ENCODE data around the gene ZMPSTE24.
"Not testable (repeated sequence)": the region's sequence is repeated elsewhere in the genome, so short reads cannot be mapped to it uniquely, and the experiment has no call there.

The ZMPSTE24 gene

DNA sequence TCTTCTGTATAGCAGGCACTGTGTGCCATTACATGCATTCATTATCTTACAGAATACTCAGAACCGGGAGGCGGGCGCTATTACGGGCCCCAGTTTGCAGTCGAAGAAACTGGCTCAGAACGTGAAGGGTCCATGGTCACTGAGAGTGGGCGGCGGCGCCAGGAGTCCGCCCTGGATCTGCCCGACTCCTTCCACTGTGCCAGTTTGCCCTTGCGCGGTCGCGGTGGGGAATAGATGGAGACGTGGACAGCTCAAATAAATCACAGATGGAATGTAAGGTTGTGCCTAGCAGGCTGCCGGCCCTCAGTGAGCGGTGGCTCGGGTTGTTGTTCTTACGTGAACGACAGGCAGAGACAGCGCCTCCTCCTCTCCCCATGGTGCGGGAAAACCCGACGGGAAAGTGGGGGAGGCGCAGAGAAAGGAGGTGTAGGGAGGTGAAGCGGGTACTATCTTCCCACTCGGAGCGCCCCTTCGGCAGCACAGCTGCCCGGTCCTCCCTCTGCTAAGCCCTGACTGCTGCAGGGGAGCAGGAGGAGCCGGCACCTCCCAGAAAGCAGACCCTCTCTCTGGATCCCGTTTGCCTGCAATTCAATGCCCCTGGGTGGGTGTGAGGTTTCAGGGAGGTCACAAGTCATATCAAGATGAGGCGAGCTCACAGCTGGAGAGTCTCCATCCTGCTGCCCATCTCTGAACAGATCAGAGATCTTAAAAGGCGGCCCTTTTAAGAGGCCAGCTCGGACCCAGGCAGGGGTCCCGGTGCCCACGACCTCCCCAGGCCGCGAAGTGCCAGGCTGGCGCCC is 58.0 kb downstream of the ZMPSTE24 start:
- DNase-seq (ENCODE audit: low read depth), result no peak
- no peak overlapping the region for H3K4me3 ChIP-seq (ENCODE audit: low read depth, low read length)
- TF ChIP-seq, protein P1, sequence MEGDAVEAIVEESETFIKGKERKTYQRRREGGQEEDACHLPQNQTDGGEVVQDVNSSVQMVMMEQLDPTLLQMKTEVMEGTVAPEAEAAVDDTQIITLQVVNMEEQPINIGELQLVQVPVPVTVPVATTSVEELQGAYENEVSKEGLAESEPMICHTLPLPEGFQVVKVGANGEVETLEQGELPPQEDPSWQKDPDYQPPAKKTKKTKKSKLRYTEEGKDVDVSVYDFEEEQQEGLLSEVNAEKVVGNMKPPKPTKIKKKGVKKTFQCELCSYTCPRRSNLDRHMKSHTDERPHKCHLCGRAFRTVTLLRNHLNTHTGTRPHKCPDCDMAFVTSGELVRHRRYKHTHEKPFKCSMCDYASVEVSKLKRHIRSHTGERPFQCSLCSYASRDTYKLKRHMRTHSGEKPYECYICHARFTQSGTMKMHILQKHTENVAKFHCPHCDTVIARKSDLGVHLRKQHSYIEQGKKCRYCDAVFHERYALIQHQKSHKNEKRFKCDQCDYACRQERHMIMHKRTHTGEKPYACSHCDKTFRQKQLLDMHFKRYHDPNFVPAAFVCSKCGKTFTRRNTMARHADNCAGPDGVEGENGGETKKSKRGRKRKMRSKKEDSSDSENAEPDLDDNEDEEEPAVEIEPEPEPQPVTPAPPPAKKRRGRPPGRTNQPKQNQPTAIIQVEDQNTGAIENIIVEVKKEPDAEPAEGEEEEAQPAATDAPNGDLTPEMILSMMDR (IDR thresholded peaks at IDR 0.05; ENCODE audit: control insufficient read depth, extremely low read depth, insufficient read depth), result no peak

DNA sequence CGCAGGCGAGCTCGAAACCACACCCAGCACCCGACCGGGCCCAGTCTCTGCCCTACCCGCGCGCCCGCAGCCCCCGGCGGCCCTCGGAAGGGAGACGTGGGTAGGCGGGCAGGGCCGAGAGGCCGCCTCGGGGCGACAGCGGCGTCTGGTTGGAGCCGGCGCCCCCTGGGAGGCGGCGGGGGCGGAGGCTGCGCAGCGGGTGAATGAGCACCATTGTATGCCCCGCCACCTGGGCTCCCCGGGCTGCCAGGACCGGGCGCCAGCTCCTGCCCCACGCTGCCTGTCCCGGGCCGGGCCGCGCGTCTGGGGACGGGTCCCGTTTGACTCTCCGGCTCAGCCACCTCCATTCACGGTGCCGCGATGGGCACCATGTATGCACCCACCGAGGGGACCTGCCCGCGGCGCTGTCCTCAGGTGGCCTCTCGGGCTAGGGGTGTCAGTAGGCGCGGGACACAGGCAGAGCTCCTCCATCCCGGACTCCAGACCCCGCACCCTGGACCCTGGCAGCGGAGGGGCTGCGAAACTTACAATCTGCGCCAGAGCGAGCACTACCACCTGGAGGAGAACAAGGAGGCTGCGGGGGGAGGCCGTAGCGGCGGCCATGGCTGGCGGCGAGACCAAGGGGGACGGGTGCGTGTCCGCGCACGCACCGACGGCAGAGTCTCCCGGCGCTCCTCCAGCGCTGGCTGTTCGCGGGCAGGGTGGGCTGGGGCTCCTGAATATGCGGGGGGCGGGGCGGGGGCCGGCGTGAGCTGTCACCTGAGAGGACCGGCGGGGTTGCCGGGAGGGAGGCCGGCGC is 58.8 kb downstream of the ZMPSTE24 start, which contains the start of gene COL9A2:
COL9A2 (minus strand) TSS at position 692 of the 799 bp plus-strand sequence; CDS start at position 603, 89 bp downstream.
- H3K4me3 ChIP-seq (ENCODE audit: low read depth, low read length), result no peak within 1 kb of the TSS
- DNase-seq (ENCODE audit: low read depth), result no peak
- TF ChIP-seq, protein P1 (IDR thresholded peaks at IDR 0.05; ENCODE audit: control insufficient read depth, extremely low read depth, insufficient read depth), result no peak

DNA sequence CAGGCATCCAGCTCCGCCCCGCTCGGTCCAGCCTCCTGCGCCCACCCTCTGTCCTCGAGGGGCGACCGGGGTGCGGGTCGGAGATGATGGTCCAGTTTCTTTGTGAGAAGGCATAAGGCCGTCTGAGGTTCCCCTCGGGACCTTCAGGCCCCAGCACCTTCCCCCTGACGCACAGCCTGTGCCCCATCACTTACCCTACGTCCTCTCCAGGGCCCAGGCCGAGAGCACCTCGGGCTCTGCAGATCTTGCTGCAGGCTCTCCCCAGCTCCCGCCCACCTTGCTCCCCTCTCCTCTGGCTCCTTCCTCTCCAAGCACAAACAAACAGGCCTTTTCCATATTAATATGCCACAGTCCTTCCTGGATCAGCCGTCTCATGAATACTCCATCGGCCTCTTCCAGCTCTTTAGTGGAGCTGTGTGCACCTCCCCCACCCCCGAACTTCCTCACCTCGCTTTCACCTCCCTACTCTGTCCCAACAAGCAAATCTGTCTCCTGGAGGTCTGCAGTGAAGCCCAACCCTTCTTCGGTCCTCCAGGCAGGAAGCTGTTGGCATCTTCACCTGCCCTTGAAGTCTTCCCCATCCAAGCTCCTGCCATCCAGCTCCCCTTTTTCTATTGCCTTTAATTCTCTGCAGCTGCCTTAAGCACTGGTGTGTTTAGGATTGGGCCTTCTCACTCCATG is 59.5 kb downstream of the ZMPSTE24 start:
- no peak overlapping the region for H3K4me3 ChIP-seq (ENCODE audit: low read depth, low read length)
- TF ChIP-seq, protein P1 (IDR thresholded peaks at IDR 0.05; ENCODE audit: control insufficient read depth, extremely low read depth, insufficient read depth), result no peak
- no peak for DNase-seq (ENCODE audit: low read depth)

DNA sequence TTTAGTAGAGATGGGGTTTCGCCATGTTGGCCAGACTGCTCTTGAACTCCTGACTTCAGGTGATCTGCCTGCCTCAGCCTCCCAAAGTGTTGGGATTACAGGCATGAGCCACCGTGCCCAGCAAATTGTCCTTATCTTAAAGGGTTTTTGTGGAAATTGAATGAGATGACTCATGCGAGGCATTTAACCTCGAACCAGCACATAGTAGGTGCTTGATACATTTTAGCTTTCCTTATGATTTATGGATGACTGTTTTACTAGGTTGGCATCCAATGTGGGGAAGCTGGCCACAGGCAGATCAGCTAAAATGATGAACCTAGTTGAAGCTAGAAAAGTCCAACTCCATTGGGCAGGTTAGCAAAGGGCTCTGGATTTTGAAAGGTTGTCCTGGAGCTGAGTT is 60.4 kb downstream of the ZMPSTE24 start:
- H3K4me3 ChIP-seq (ENCODE audit: low read depth, low read length), result no peak overlapping the region
- TF ChIP-seq, protein P1 (IDR thresholded peaks at IDR 0.05; ENCODE audit: control insufficient read depth, extremely low read depth, insufficient read depth), result no peak
- no peak for DNase-seq (ENCODE audit: low read depth)

DNA sequence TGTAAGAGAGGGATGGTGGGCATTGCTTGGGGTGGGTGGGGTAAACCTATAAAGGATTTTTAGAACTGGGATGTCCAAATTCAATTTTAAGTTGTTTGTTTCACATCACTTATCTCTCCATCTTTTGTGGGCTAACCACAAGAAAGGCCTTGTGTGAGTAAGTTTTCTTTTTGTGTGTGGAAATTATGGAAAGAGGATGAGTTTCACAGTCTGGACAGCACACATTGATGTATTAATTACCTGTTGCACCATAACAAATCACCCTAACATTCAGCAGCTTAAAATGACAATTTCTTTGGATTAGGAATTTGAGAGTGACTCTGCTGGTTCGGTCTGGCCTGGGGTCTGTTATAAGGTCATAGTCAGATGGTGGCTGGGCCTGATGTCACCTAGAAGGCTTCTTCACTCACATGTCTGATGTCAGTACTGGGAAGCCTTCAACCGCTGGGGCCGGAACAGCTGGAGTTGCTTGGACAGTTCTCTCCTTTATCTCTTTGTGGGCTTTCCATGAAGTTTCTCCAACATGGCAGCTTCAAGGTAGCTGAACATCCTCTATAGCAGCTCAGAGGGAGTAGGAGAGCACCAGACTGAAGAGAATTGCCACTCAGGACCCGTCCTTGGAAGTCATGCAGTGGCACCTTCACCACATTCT is 61.1 kb downstream of the ZMPSTE24 start:
- no peak for DNase-seq (ENCODE audit: low read depth)
- TF ChIP-seq, protein P1 (IDR thresholded peaks at IDR 0.05; ENCODE audit: control insufficient read depth, extremely low read depth, insufficient read depth), result no peak
- no peak overlapping the region for H3K4me3 ChIP-seq (ENCODE audit: low read depth, low read length)

DNA sequence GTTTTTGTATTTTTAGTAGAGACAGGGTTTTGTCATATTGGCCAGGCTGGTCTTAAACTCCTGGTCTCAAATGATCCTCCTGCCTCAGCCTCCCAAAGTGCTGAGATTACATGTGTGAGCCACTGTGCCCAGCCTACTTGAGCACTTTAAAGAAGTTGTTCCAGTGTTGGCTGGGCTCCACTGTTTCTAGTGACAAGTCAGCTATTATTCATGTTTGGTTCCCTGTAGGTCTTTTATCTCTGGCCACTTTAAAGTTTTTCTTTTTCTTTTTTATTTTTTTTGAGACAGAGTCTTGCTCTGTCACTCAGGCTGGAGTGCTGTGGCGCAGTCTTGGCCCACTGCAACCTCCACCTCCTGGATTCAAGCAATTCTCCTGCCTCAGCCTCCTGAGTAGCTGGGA is 73.4 kb downstream of the ZMPSTE24 start:
- DNase-seq (ENCODE audit: low read depth); H3K4me3 ChIP-seq (ENCODE audit: low read depth, low read length): not testable (repeated sequence)

Data from LNCaP clone FGC (cell line).